GM12891 (cell line): ENCODE measurements around the gene HTRA1.

ENCODE experiments used
- POLR2A ChIP-seq: IDR thresholded peaks from 2 replicates; pipeline ENCODE4 v1.6.1; 2011; ENCODE audit warnings: low read depth, low read length, control low read depth
- POLR2AphosphoS5 ChIP-seq: IDR thresholded peaks from 2 replicates; pipeline ENCODE4 v1.6.1; 2011; ENCODE audit warnings: low read depth, low read length, control low read depth
- SPI1 ChIP-seq: IDR thresholded peaks from 2 replicates; pipeline ENCODE4 v1.6.1; 2011; ENCODE audit warnings: low read depth, low read length, control low read depth
- TAF1 ChIP-seq: IDR thresholded peaks from 2 replicates; pipeline ENCODE4 v1.6.1; 2011; ENCODE audit warnings: low read depth, low read length, control low read depth

- no peak for TF ChIP-seq POLR2A
- no peak for TF ChIP-seq TAF1
- TF ChIP-seq POLR2AphosphoS5, result no peak
- TF ChIP-seq SPI1, result no peak
Observed at GRCh38 chr10:122560279-122560804, 99.0 kb downstream of the HTRA1 start, which contains the start of gene DMBT1.
